Measurements from ENCODE around the gene TRAPPC2.
"Not testable (repeated sequence)": the region's sequence is repeated elsewhere in the genome, so short reads cannot be mapped to it uniquely, and the experiment has no call there.

TRAPPC2 gene

GRCh38 chrX:13688384-13688957 is 45.9 kb downstream of the TRAPPC2 start:
- POLR2A ChIA-PET, result interaction anchor here (1.1 kb wide), 1 partner anchor 47 kb away, joined by 3 read pairs; no protein-coding TSS in a partner anchor
- peak overlapping the region; percentile 72 for H3K4me3 ChIP-seq (ENCODE audit: low read depth, low read length)
- TF ChIP-seq CTCF (IDR thresholded peaks at IDR 0.05; ENCODE audit: insufficient read depth, low read length, missing control alignments), result no peak
- CTCF ChIA-PET, result interaction anchor here (1.2 to 1.7 kb wide), 2 partner anchors 22 to 182 kb away, joined by 5 read pairs; no protein-coding TSS in a partner anchor
- DNase-seq (ENCODE audit: low read depth, low spot score), result no peak

DNA sequence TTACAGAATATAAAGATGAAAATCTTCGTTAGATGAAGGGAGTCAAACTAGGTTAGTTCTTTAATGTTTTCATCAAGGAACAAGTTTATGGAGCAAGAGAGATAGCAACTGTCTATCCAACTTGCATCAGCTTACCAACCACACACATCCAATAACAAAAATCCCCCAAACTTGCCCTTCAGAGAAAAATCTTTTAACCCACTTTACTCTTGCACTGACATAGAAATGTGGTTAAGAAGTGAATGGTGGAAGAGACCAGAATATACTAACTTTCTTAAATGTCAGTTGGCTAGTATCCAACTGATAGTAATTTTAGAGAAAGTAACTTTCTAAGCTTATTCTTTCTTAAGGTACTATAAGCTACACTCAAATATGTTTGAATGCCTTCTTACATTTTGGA is 47.2 kb downstream of the TRAPPC2 start:
- DNase-seq (ENCODE audit: low read depth, low spot score), result no peak
- ChIA-PET CTCF (interaction anchor here (1.7 kb wide), 1 partner anchor 20 kb away, joined by 5 read pairs; no protein-coding TSS in a partner anchor), POLR2A (no interaction called here)
- no peak for TF ChIP-seq CTCF (IDR thresholded peaks at IDR 0.05; ENCODE audit: insufficient read depth, low read length, missing control alignments)
- no peak overlapping the region for H3K4me3 ChIP-seq (ENCODE audit: low read depth, low read length)

DNA sequence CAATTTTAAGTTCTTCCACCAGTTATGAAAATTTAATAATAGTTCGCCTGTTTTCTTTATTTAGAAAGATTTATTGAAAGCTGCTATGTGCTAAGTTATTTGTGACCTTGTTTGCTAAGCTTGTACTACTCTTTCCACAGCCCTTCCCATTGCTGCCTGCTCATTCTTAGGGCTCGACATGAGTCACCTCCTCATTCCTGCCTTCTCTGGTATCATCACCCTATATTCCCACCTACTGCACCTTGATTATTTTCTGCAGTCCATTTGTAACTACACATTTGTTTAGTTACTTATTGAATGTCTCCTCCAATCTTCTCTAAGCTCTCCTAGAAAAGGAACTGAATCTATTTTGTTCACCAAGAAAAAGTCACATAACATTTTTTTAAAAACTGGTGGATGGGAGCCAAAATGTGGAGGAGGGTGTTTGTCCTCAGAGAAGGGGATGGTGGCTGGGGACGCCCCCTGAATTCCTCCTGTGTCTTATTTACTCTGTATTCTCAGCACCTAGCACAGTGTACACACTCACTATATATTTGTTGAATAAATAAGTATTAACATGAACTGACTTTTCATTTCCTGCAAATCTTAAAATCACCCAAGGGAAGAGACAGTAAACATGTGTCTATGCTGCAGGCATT is 49.2 kb downstream of the TRAPPC2 start:
- no peak for TF ChIP-seq CTCF (IDR thresholded peaks at IDR 0.05; ENCODE audit: insufficient read depth, low read length, missing control alignments)
- ChIA-PET CTCF (interaction anchor here (0.7 to 1.4 kb wide), 2 partner anchors 26 to 63 kb away, joined by 3 to 4 read pairs; no protein-coding TSS in a partner anchor), POLR2A (no interaction called here)
- no peak for DNase-seq (ENCODE audit: low read depth, low spot score)
- H3K4me3 ChIP-seq (ENCODE audit: low read depth, low read length), result no peak overlapping the region

- no peak overlapping the region for H3K4me3 ChIP-seq (ENCODE audit: low read depth, low read length)
- POLR2A ChIA-PET, result no interaction called here
- CTCF ChIA-PET, result no interaction called here
- no peak for TF ChIP-seq CTCF (IDR thresholded peaks at IDR 0.05; ENCODE audit: insufficient read depth, low read length, missing control alignments)
- DNase-seq (ENCODE audit: low read depth, low spot score), result no peak
These were observed 50.1 kb downstream of the TRAPPC2 start for GRCh38 chrX:13684361-13684760.

GRCh38 chrX:13681595-13681994 is 52.8 kb downstream of the TRAPPC2 start:
- TF ChIP-seq CTCF (IDR thresholded peaks at IDR 0.05; ENCODE audit: insufficient read depth, low read length, missing control alignments), result no peak
- no peak for DNase-seq (ENCODE audit: low read depth, low spot score)
- no peak overlapping the region for H3K4me3 ChIP-seq (ENCODE audit: low read depth, low read length)
- ChIA-PET POLR2A (no interaction called here), CTCF (no interaction called here)

GRCh38 chrX:13679700-13680099 is 54.7 kb downstream of the TRAPPC2 start:
- not testable (repeated sequence) for H3K4me3 ChIP-seq (ENCODE audit: low read depth, low read length)

GRCh38 chrX:13676885-13677284 is 57.5 kb downstream of the TRAPPC2 start:
- H3K4me3 ChIP-seq (ENCODE audit: low read depth, low read length), result no peak overlapping the region
- CTCF ChIA-PET, result no interaction called here
- POLR2A ChIA-PET, result no interaction called here
- no peak for TF ChIP-seq CTCF (IDR thresholded peaks at IDR 0.05; ENCODE audit: insufficient read depth, low read length, missing control alignments)
- no peak for DNase-seq (ENCODE audit: low read depth, low spot score)

More at GRCh38 chrX:13679700-13680099, 54.7 kb downstream of the TRAPPC2 start:
- DNase-seq (ENCODE audit: low read depth, low spot score); POLR2A ChIA-PET; CTCF ChIA-PET: not testable (repeated sequence)

Data from AG04449 (cell line).